Heart left ventricle (tissue), 16 donors: ENCODE data around the gene GNRH2. TPM values are rescaled to one million over a fixed set of nuclear protein-coding genes. Genes with fewer than 3 reads are reported as not detected.
"Not testable (repeated sequence)": the region's sequence is repeated elsewhere in the genome, so short reads cannot be mapped to it uniquely, and the experiment has no call there.

ENCODE experiments used
- ATAC-seq, 4 donors: fragments of 200-7000 bp; cut with Tn5 transposase; one replicate each; pipeline ENCODE4 v1.9.1; 2020 to 2022; ENCODE audit warnings: moderate library complexity in 4 of 4, mild to moderate bottlenecking in 3 of 4, moderate number of reproducible peaks in 1 of 4
- DNase-seq, 5 donors: peaks; one replicate each; pipeline ENCODE4 v3.0.0-alpha.2; 2020
- H3K27ac ChIP-seq, 12 donors: fragments of 200-600 bp; sonication (generic) in 4 of 12; one replicate each; pipeline versions ENCODE4 v1.5.0 to v1.8.0; 2016 to 2022; ENCODE audit warnings: mild to moderate bottlenecking in 2 of 12
- H3K27me3 ChIP-seq, 9 donors: fragments of 200-600 bp; sonication (generic) in 2 of 9; one replicate each; pipeline versions ENCODE4 v1.5.1 to v1.8.0; 2016 to 2022; ENCODE audit warnings: mild to moderate bottlenecking in 3 of 9
- H3K36me3 ChIP-seq, 9 donors: fragments of 200-600 bp; sonication (generic) in 2 of 9; one replicate each; pipeline versions ENCODE4 v1.5.0 to v1.8.0; 2018 to 2022; ENCODE audit warnings: mild to moderate bottlenecking in 2 of 9
- H3K4me1 ChIP-seq, 12 donors: fragments of 200-600 bp; sonication (generic) in 4 of 12; one replicate each; pipeline versions ENCODE4 v1.5.0 to v1.8.0; 2016 to 2022; ENCODE audit warnings: mild to moderate bottlenecking in 3 of 12
- H3K4me3 ChIP-seq, 12 donors: fragments of 200-600 bp; sonication (generic) in 4 of 12; one replicate each; pipeline versions ENCODE4 v1.5.0 to v1.8.0; 2017 to 2022; ENCODE audit warnings: mild to moderate bottlenecking in 9 of 12, moderate library complexity in 4 of 12
- H3K9me3 ChIP-seq, 12 donors: fragments of 200-600 bp; sonication (generic) in 4 of 12; one replicate each; pipeline versions ENCODE4 v1.5.0 to v1.8.0; 2016 to 2022; ENCODE audit warnings: mild to moderate bottlenecking in 1 of 12
- CTCF ChIP-seq, 12 donors: fragments of 200-600 bp; sonication (generic) in 4 of 12; IDR thresholded peaks; one replicate each; pipeline versions ENCODE4 v1.5.0 to v1.8.0; 2018 to 2022; ENCODE audit warnings: antibody characterized with exemption in 12 of 12, mild to moderate bottlenecking in 5 of 12
- POLR2A ChIP-seq, 2 donors: fragments of 450-650 bp; IDR thresholded peaks; one replicate each; pipeline ENCODE4 v1.6.1; 2017; ENCODE audit warnings: antibody characterized with exemption in 2 of 2, mild to moderate bottlenecking in 2 of 2, moderate library complexity in 2 of 2
- WGBS, 4 donors: extraction: QIAGEN DNeasy Blood & Tissue Kit in 2 of 4; methylation state at CpG; one replicate each; pipeline versions ENCODE4 v1.1.5 to v1.1.7; 2013 to 2018; 5-methylcytosine and 5-hydroxymethylcytosine counted together
- intact Hi-C, 10 donors: fragments of 100-400 bp; cut with DNase I; formaldehyde crosslinking; loops; one replicate each; pipeline versions ENCODE4 v1.11.1 to v1.14.2; 2022
- polyA plus RNA-seq, 2 donors: library from polyadenylated mRNA; stranded (reverse); fragments of 200-250 nt; gene quantifications; one replicate each; pipeline ENCODE4 v1.2.3, GENCODE V29; 2013
- total RNA-seq, 9 donors: library from RNA; depleted of rRNA in 2 of 9; stranded (reverse); fragments of >200 nt in 2 of 9; fragmentation: NEBNext Ultra II Directional in 3 of 9; extraction: Animal tissue kit (Norgen Biotek cat#: 25700) in 3 of 9; gene quantifications; one replicate each; pipeline versions ENCODE4 v1.1.0 to v1.2.4, GENCODE V29; 2016 to 2023
- donor health status: ischemic (EF 13 %, LVEDD 7.1; RV severe dilation, severe dysfunction).
- donor health status: healthy with polysubstance abuse.
- donor health status: DM: no; HTN: yes; CAD: no.
- donor health status: DM: no; HTN: no; CAD: no.
- donor health status: ischemic (EF 25% LVEDD 6.9; RV normal size, moderate dysfunction).
- donor health status: ischemic (EF 25% LVEDD 5.7; RV mildly dilated, moderate dysfunction).
- donor health status: healthy.
- donor health status: DM: yes; HTN: yes; CAD: no.
- donor health status: ischemic (EF 35%, LVEDD 5.7; RV mildly dilated, moderate dysfunction).
- donor health status: nonischemic (EF 11% LVEDD 7.7; RV severe dilation, severe dysfunction).
- donor health status: DM: yes; HTN: yes; CAD: no.
- donor health status: PGD.
- donor health status: ischemic (EF 29% LVEDD 5.4; RV normal size, mild dysfunction).
- donor health status: nonischemic (EF 23%, LVEDD 6.1; RV moderate dilation, normal function).

GNRH2 gene
- total and polyA plus RNA-seq, 11 donors, result 0.48 TPM; not detected in 10

- DNase-seq, result peak; percentile 40 to 80 (median 56)
- peaks cover 0 to 25% (median 15%) of the 10 kb centered on the region in 9 donors for H3K27me3 ChIP-seq
- peak within 1 kb of the TSS in 1 of 12 donors; percentile 0 for H3K27ac ChIP-seq
These were observed 28.4 kb downstream of the GNRH2 start, which contains the start of gene OXT for GRCh38 chr20:3071610-3072529. Gene OXT (plus strand): TSS chr20:3071620. CDS start chr20:3071656, 36 bp downstream.

GRCh38 chr20:3072530-3073250 lies 29.3 kb downstream of the GNRH2 start:
- peaks cover 0 to 25% (median 15%) of the 10 kb centered on the region in 9 donors for H3K27me3 ChIP-seq
- ATAC-seq (no peak), DNase-seq (no peak)
- peaks cover 0 to 13% (median 5%) of the 10 kb centered on the region in 12 donors for H3K4me1 ChIP-seq
- no peaks in the 10 kb centered on the region for H3K36me3 ChIP-seq
- TF ChIP-seq POLR2A (IDR thresholded peaks at IDR 0.05) (no peak), CTCF (IDR thresholded peaks at IDR 0.05) (no peak)
- peak overlapping the region in 9 of 12 donors; percentile 42 to 74 (median 61) for H3K4me3 ChIP-seq
- 71 to 83% (median 78%) methylated on average over 22 of the region's 22 CpGs for WGBS, 4 donors
- intact Hi-C loops, result no loop called here
- H3K27ac ChIP-seq, result no peak overlapping the region
- H3K9me3 ChIP-seq, result no peaks in the 10 kb centered on the region

More at GRCh38 chr20:3071610-3072529, 28.4 kb downstream of the GNRH2 start, which contains the start of gene OXT:
- intact Hi-C loops, result no loop called here
- no peaks in the 10 kb centered on the region for H3K36me3 ChIP-seq
- H3K4me3 ChIP-seq, result peak within 1 kb of the TSS; percentile 15 to 74 (median 56)
- peaks cover 0 to 13% (median 5%) of the 10 kb centered on the region in 12 donors for H3K4me1 ChIP-seq
- TF ChIP-seq POLR2A (IDR thresholded peaks at IDR 0.05) (no peak), CTCF (IDR thresholded peaks at IDR 0.05) (no peak)
- no peaks in the 10 kb centered on the region for H3K9me3 ChIP-seq
- 9 to 27% (median 15%) methylated on average over 35 to 95 of the region's 95 CpGs for WGBS, 4 donors
- peak in 3 of 4 donors; percentile 72 to 90 (median 79) for ATAC-seq

- Histone ChIP-seq H3K4me1 (peaks cover 0 to 13% (median 5%) of the 10 kb centered on the region in 12 donors), H3K27me3 (peaks cover 0 to 25% (median 15%) of the 10 kb centered on the region in 9 donors)
- H3K9me3 ChIP-seq, ATAC-seq, DNase-seq, intact Hi-C loops, H3K4me3 ChIP-seq, H3K36me3 ChIP-seq, H3K27ac ChIP-seq: not testable (repeated sequence)
- WGBS, 4 donors, result 89 to 97% (median 92%) methylated on average over 8 of the region's 8 CpGs
These were observed 29.8 kb downstream of the GNRH2 start for GRCh38 chr20:3073251-3073643.

GRCh38 chr20:3074812-3075211 lies 31.4 kb downstream of the GNRH2 start:
- no peak for TF ChIP-seq POLR2A (IDR thresholded peaks at IDR 0.05)
- no peak for TF ChIP-seq CTCF (IDR thresholded peaks at IDR 0.05)
- no peak for ATAC-seq
- Histone ChIP-seq H3K27ac (no peak overlapping the region), H3K9me3 (no peaks in the 10 kb centered on the region), H3K4me3 (no peak overlapping the region), H3K4me1 (peaks cover 0 to 13% (median 5%) of the 10 kb centered on the region in 12 donors), H3K36me3 (no peaks in the 10 kb centered on the region), H3K27me3 (peaks cover 0 to 33% (median 15%) of the 10 kb centered on the region in 9 donors)
- DNase-seq, result no peak
- 70 to 87% (median 79%) methylated on average over 6 of the region's 6 CpGs for WGBS, 4 donors
- intact Hi-C loops, result no loop called here

GRCh38 chr20:3075315-3075714 lies 31.9 kb downstream of the GNRH2 start:
- H3K9me3 ChIP-seq, intact Hi-C loops, H3K4me3 ChIP-seq, H3K27ac ChIP-seq, DNase-seq, H3K36me3 ChIP-seq, ATAC-seq: not testable (repeated sequence)
- WGBS, 4 donors, result 83 to 91% (median 86%) methylated on average over 6 of the region's 6 CpGs
- peaks cover 0 to 13% (median 5%) of the 10 kb centered on the region in 12 donors for H3K4me1 ChIP-seq
- H3K27me3 ChIP-seq, result peaks cover 0 to 36% (median 15%) of the 10 kb centered on the region in 9 donors
